H9 (cell line): Measurements from ENCODE around the gene SLC35B4. TPM values are rescaled to one million over a fixed set of nuclear protein-coding genes. Genes with fewer than 3 reads are reported as not detected.

Experiments
- DNase-seq: peaks from one replicate; pipeline ENCODE4 v3.0.0-alpha.2; 2017
- H2AFZ ChIP-seq: one replicate; pipeline ENCODE4 v1.6.1; 2013; ENCODE audit warnings: mild to moderate bottlenecking, low read length, control low read depth, moderate library complexity
- H2AK5ac ChIP-seq: 2 replicates; pipeline ENCODE4 v1.6.1; 2013; ENCODE audit warnings: low read length, control low read depth, mixed read lengths; ENCODE audit not compliant: insufficient read length
- H2BK120ac ChIP-seq: one replicate; pipeline ENCODE4 v1.6.1; 2013; ENCODE audit warnings: low read depth, mild to moderate bottlenecking, low read length, control low read depth, inconsistent platforms; ENCODE audit not compliant: poor library complexity, severe bottlenecking
- H2BK12ac ChIP-seq: 2 replicates; pipeline ENCODE4 v1.6.1; 2013; ENCODE audit warnings: low read length, control low read depth, mixed read lengths, low read depth; ENCODE audit not compliant: insufficient read length
- H2BK15ac ChIP-seq: 2 replicates; pipeline ENCODE4 v1.6.1; 2013; ENCODE audit warnings: low read depth, low read length, control low read depth
- H2BK20ac ChIP-seq: one replicate; pipeline ENCODE4 v1.6.1; 2013; ENCODE audit warnings: low read depth, mild to moderate bottlenecking, low read length, control low read depth, inconsistent platforms; ENCODE audit not compliant: poor library complexity, severe bottlenecking
- H2BK5ac ChIP-seq: 2 replicates; pipeline ENCODE4 v1.6.1; 2013; ENCODE audit warnings: low read length, control low read depth, mixed read lengths; ENCODE audit not compliant: insufficient read length
- H3K14ac ChIP-seq: 2 replicates; pipeline ENCODE4 v1.6.1; 2013; ENCODE audit warnings: low read length, control low read depth; ENCODE audit not compliant: insufficient read depth
- H3K18ac ChIP-seq: 2 replicates; pipeline ENCODE4 v1.6.1; 2013; ENCODE audit warnings: low read depth, mild to moderate bottlenecking, mixed read lengths, low read length, control low read depth; ENCODE audit not compliant: insufficient read length
- H3K23ac ChIP-seq: 2 replicates; pipeline ENCODE4 v1.6.1; 2013; ENCODE audit warnings: low read length, control low read depth, mixed read lengths, low read depth; ENCODE audit not compliant: insufficient read length
- H3K23me2 ChIP-seq: 2 replicates; pipeline ENCODE4 v1.6.1; 2013; ENCODE audit warnings: low read depth, mild to moderate bottlenecking, mixed read lengths, low read length, control low read depth; ENCODE audit not compliant: insufficient read length, poor library complexity, severe bottlenecking
- H3K27ac ChIP-seq: 2 replicates; pipeline ENCODE4 v1.5.1; 2013; ENCODE audit warnings: low read length, control low read depth, mixed read lengths, low read depth; ENCODE audit not compliant: insufficient read length
- H3K27me3 ChIP-seq: 2 replicates; pipeline ENCODE4 v1.6.1; 2013; ENCODE audit warnings: low read length, control low read depth, inconsistent platforms; ENCODE audit not compliant: insufficient read depth
- H3K4ac ChIP-seq: 2 replicates; pipeline ENCODE4 v1.6.1; 2013; ENCODE audit warnings: low read depth, mild to moderate bottlenecking, control low read depth, inconsistent platforms, low read length, moderate library complexity
- H3K4me1 ChIP-seq: 2 replicates; pipeline ENCODE4 v1.6.1; 2013; ENCODE audit warnings: low read length, control low read depth, inconsistent platforms; ENCODE audit not compliant: insufficient read depth
- H3K4me2 ChIP-seq: 2 replicates; pipeline ENCODE4 v1.6.1; 2013; ENCODE audit warnings: low read length, control low read depth, mixed read lengths; ENCODE audit not compliant: insufficient read length, insufficient read depth
- H3K56ac ChIP-seq: 2 replicates; pipeline ENCODE4 v1.6.1; 2013; ENCODE audit warnings: low read depth, mild to moderate bottlenecking, mixed read lengths, low read length, control low read depth; ENCODE audit not compliant: insufficient read length
- H3K79me1 ChIP-seq: 2 replicates; pipeline ENCODE4 v1.6.1; 2013; ENCODE audit warnings: low read depth, mild to moderate bottlenecking, moderate library complexity, low read length, control low read depth, inconsistent platforms; ENCODE audit not compliant: insufficient read depth, poor library complexity, severe bottlenecking
- H3K79me2 ChIP-seq: 2 replicates; pipeline ENCODE4 v1.6.1; 2013; ENCODE audit warnings: low read length, control low read depth, inconsistent platforms; ENCODE audit not compliant: insufficient read depth
- H3K9ac ChIP-seq: 2 replicates; pipeline ENCODE4 v1.6.1; 2013; ENCODE audit warnings: low read length, control low read depth, mixed read lengths; ENCODE audit not compliant: insufficient read length; ENCODE audit errors: extremely low read depth
- H3K9me3 ChIP-seq: one replicate; pipeline ENCODE4 v1.6.1; 2013; ENCODE audit warnings: low read depth, low read length, inconsistent platforms; ENCODE audit not compliant: control insufficient read depth
- H3T11ph ChIP-seq: one replicate; pipeline ENCODE4 v1.6.1; 2013; ENCODE audit warnings: mild to moderate bottlenecking, low read length, control low read depth, inconsistent platforms
- H4K20me1 ChIP-seq: one replicate; pipeline ENCODE4 v1.6.1; 2013; ENCODE audit not compliant: control insufficient read depth, insufficient read length, insufficient read depth
- H4K5ac ChIP-seq: 2 replicates; pipeline ENCODE4 v1.6.1; 2013; ENCODE audit warnings: low read depth, mild to moderate bottlenecking, mixed read lengths, low read length, control low read depth; ENCODE audit not compliant: insufficient read length
- H4K8ac ChIP-seq: replicated peaks from 2 replicates; pipeline ENCODE4 v1.6.1; 2013; ENCODE audit warnings: low read length, control low read depth, mixed read lengths, low read depth; ENCODE audit not compliant: insufficient read length
- H4K91ac ChIP-seq: 2 replicates; pipeline ENCODE4 v1.6.1; 2013; ENCODE audit warnings: low read depth, mild to moderate bottlenecking, moderate library complexity, mixed read lengths, low read length, control low read depth; ENCODE audit not compliant: insufficient read length
- H3K27ac Mint-ChIP-seq, 3 experiments: 2 replicates in 2 of 3; 3 replicates in 1 of 3; pipeline ENCODE4 v1.8.0; 2020 to 2021; ENCODE audit warnings: mixed read lengths in 3 of 3, mild to moderate bottlenecking in 1 of 3, moderate library complexity in 1 of 3
- H3K27me3 Mint-ChIP-seq: 2 replicates; pipeline ENCODE4 v1.8.0; 2021; ENCODE audit warnings: low read depth, mild to moderate bottlenecking, moderate library complexity, mixed read lengths
- H3K36me3 Mint-ChIP-seq, 3 experiments: 2 replicates in 2 of 3; 3 replicates in 1 of 3; pipeline ENCODE4 v1.8.0; 2020 to 2021; ENCODE audit warnings: low read depth in 3 of 3, mixed read lengths in 3 of 3; ENCODE audit not compliant: insufficient read depth in 1 of 3
- H3K4me1 Mint-ChIP-seq, 2 experiments: 2 replicates each; pipeline ENCODE4 v1.8.0; 2020; ENCODE audit warnings: mixed read lengths in 2 of 2
- H3K4me3 Mint-ChIP-seq, 2 experiments: 2 replicates in 1 of 2; 3 replicates in 1 of 2; pipeline ENCODE4 v1.8.0; 2020 to 2021; ENCODE audit warnings: mild to moderate bottlenecking in 2 of 2, mixed read lengths in 2 of 2, moderate library complexity in 1 of 2
- H3K9me3 Mint-ChIP-seq, 2 experiments: 2 replicates in 1 of 2; 3 replicates in 1 of 2; pipeline ENCODE4 v1.8.0; 2020; ENCODE audit warnings: mild to moderate bottlenecking in 2 of 2, mixed read lengths in 2 of 2, moderate library complexity in 1 of 2
- WGBS: extraction: QIAGEN DNeasy Blood & Tissue Kit; methylation state at CpG from one replicate; pipeline ENCODE4 v1.1.7; 2013; ENCODE audit warnings: missing lambda C conversion rate, low lambda C conversion rate, mixed read lengths; ENCODE audit not compliant: insufficient read length; ENCODE audit errors: extremely low coverage; 5-methylcytosine and 5-hydroxymethylcytosine counted together
- total RNA-seq: library from RNA; stranded (reverse); gene quantifications from 2 replicates; pipeline ENCODE4 v1.2.1, GENCODE V29; 2021
- TF ChIP-seq, protein P1 (sequence below): fragments of 200-600 bp; sonication (generic); conservative IDR thresholded peaks from 3 replicates; pipeline ENCODE4 v1.8.0; 2021; ENCODE audit warnings: antibody characterized with exemption, mild to moderate bottlenecking

Gene SLC35B4
- total RNA-seq, 1 experiment from 2014 or later: 33.4 TPM

DNA sequence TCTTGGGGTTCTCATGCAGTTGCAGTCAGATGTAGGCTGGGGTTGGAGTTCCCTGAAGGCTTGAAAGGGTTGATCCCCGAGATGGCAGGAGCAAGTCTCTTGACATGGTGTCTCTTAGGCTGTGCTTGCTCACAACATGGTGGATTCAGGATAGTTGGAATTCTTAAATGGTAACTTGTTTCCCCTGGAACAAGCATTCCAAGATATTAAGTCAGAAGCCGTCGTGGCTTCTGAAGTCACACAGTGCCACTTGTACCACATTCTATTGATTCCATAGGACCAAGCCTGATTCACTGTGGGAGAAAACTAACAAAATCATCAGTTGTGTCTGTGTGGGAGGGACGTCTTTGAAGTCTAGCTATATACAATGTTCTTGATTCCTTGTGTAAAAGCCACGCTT, 3.5 kb upstream of the SLC35B4 start:
- H3K9me3 Mint-ChIP-seq: no peaks in the 10 kb centered on the region; a peak in 1 of 5 replicates
- Histone ChIP-seq H3K23ac (no peak overlapping the region), H4K5ac (no peak overlapping the region), H3K18ac (no peak overlapping the region), H4K8ac (no peak overlapping the region), H4K20me1 (no peaks in the 10 kb centered on the region), H3K14ac (no peak overlapping the region), H2BK5ac (no peak overlapping the region), H3K79me2 (no peaks in the 10 kb centered on the region), H2BK15ac (no peak overlapping the region), H2BK120ac (no peak overlapping the region), H3K9ac (no peak overlapping the region), H3K27me3 (no peaks in the 10 kb centered on the region), H3K4me1 (0 out of 2 replicates have a peak, but pooled peaks cover 2% of the 10 kb centered on the region), H3K79me1 (no peaks in the 10 kb centered on the region), H3K23me2 (peaks cover 5% of the 10 kb centered on the region), H2AK5ac (no peak overlapping the region), H3K27ac (no peak overlapping the region), H3K9me3 (no peaks in the 10 kb centered on the region), H2BK20ac (no peak overlapping the region), H4K91ac (no peak overlapping the region), H3K56ac (no peak overlapping the region), H3K4me2 (no peak overlapping the region), H3T11ph (no peak overlapping the region), H2BK12ac (no peak overlapping the region), H3K4ac (no peak overlapping the region), H2AFZ (no peak overlapping the region)
- H3K4me1 Mint-ChIP-seq: peaks cover 12 to 14% of the 10 kb centered on the region in 2 experiments
- H3K27ac Mint-ChIP-seq: no peak overlapping the region
- no CpG with 5 or more reads among the region's 5 CpGs for WGBS
- H3K27me3 Mint-ChIP-seq: peaks cover 5% of the 10 kb centered on the region
- no peak for DNase-seq
- H3K4me3 Mint-ChIP-seq: no peak overlapping the region
- H3K36me3 Mint-ChIP-seq: no peaks in the 10 kb centered on the region
- TF ChIP-seq, protein P1, sequence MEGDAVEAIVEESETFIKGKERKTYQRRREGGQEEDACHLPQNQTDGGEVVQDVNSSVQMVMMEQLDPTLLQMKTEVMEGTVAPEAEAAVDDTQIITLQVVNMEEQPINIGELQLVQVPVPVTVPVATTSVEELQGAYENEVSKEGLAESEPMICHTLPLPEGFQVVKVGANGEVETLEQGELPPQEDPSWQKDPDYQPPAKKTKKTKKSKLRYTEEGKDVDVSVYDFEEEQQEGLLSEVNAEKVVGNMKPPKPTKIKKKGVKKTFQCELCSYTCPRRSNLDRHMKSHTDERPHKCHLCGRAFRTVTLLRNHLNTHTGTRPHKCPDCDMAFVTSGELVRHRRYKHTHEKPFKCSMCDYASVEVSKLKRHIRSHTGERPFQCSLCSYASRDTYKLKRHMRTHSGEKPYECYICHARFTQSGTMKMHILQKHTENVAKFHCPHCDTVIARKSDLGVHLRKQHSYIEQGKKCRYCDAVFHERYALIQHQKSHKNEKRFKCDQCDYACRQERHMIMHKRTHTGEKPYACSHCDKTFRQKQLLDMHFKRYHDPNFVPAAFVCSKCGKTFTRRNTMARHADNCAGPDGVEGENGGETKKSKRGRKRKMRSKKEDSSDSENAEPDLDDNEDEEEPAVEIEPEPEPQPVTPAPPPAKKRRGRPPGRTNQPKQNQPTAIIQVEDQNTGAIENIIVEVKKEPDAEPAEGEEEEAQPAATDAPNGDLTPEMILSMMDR: no peak
